GM18508 (cell line): ENCODE measurements around the gene ZNF341.

Experiments used
- ATAC-seq: cut with Tn5 transposase; IDR thresholded peaks from one replicate; pipeline ENCODE4 v1.9.1; 2021; ENCODE audit warnings: moderate number of reproducible peaks; ENCODE audit not compliant: insufficient read depth, unreplicated experiment

ZNF341 gene

DNA sequence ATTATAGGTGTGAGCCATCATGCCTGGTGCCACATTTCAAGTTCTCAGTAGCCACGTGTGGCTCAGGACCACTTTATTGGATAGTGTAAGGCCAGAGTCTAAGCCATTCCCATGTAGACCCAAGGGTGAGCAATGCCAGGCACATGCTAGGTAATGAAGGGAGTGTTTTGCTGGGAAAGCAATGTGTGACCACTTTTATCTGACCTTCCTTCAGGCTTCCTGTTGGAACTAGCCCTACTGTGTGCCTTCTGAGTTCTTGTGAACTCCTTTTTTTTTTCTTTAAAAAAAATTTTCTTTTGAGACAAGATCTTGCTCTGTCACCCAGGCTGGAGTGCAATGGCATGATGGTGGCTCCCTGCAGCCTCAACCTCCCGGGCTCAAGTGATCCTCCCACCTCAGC is 33.3 kb downstream of the ZNF341 start:
- ATAC-seq, result no peak

DNA sequence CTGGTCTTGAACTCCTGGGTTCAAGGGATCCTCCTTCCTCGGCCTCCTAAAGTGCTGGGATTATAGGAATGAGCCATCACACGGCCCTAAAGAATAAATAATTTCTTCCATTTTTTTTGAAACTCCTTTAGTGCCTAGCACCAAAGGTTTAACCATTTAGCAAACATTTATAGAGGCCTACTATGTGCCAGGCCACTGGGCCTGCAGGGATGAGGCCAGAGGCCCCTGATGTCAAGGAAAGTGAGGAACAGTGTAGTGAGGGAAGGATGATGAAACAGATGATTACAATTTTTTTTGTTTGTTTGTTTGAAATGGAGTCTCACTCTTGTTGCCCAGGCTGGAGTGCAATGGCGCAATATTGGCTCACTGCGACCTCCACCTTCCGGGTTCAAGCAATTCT is 33.8 kb downstream of the ZNF341 start:
- ATAC-seq, result no peak

DNA sequence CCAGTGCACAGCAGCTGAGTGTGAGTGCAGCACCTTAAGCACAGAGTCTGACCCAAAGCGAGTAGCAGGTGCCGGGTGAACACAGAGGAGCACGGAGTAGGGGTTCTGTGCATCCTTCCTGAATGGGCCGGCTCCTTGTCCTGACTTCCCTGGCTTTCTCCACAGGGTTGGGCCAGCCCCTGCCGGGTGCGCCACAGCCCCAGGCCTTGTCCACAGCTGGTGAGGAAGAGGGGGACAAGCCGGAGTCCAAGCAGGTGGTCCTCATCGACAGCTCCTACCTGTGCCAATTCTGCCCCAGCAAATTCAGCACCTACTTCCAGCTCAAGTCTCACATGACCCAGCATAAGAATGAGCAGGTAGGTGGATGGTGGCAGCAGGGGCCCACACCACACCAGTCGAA is 34.9 kb downstream of the ZNF341 start:
- ATAC-seq, result no peak

DNA sequence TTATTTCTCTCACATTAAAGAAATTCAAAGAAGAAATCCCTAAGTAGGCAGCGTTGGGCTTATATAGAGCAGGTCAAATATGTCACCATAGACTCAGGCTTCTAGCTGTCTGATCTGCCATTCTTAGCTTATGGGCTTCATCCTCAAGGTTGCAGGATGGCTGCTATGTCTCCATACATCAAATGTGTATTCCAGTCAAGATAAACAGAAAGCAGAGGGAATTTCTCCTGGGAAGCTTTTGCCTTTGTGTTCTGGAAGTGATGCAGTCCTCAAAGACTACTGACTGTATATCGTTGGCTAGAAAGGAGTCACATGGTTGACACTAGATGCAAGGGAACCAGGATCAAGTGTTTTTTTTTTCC is 36.0 kb downstream of the ZNF341 start:
- no peak for ATAC-seq

DNA sequence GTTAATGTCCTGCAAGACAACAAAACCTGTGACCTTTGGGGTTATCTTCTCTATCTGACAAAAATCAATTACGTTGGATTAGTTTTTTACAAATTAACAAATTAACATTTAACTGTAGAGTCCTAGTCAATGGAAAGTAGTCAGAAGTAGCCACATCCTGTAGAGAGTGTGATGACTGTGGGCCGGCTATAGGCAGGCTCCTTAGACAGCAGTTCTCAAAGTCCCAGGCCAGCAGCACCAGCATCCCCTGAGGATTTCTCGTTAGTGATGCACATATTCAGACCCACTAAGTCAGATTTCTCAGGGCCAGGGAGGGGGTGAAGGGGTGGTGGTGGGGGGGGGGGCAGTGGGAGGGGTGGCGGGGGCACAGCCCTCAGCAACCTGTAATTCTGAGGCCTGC is 37.2 kb downstream of the ZNF341 start:
- no peak for ATAC-seq

DNA sequence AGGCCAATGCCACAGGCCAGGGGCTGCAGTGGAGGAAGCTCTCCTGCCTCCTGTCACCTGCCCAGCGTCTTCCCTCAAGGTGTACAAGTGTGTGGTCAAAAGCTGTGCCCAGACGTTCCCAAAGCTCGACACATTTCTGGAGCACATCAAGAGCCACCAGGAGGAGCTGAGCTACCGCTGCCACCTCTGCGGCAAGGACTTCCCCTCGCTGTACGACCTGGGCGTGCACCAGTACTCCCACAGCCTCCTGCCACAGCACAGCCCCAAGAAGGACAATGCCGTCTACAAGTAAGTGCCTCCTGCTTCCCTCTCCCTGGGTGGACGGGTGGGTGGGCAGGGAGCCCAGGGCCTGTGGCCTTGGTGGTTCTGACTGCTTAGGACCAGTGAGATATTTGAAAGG is 38.2 kb downstream of the ZNF341 start:
- no peak for ATAC-seq

DNA sequence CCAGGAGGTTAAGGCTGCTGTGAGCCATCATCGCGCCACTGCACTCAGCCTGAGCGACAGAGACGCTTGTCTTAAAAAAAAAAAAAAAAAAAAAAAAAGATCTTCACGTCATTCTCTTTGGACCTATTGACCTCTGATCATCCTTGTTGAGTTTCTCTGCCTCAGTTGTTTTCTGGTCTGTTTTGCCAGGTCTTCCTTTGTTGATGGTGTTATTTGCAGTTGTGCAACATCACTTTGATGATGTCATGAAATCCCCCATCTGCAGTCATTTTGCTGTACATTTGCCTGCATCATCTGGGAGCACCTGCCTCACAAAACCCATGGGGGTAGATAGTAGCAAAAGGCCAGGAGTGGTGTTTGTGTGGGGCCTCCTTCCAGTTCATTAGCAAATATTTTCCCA is 40.1 kb downstream of the ZNF341 start:
- no peak for ATAC-seq

DNA sequence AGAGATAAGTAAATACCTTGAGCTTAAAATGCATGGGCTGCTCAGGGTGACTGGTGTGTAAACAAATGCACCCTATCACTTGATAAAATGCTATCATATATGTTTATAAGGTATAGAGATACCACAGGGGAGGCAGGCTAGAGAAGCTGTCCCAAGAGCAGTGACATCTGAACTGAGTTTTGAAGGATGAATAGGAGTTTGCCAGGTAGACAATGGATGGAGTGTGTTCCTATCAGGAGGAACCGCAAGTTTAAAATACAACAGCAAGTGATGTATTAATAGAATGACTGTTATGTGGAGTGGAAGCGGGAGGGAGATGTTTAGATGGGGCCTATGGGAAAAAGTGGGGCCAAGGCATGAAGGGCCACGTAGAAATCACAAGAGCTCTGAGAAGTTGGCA is 40.6 kb downstream of the ZNF341 start:
- no peak for ATAC-seq

DNA sequence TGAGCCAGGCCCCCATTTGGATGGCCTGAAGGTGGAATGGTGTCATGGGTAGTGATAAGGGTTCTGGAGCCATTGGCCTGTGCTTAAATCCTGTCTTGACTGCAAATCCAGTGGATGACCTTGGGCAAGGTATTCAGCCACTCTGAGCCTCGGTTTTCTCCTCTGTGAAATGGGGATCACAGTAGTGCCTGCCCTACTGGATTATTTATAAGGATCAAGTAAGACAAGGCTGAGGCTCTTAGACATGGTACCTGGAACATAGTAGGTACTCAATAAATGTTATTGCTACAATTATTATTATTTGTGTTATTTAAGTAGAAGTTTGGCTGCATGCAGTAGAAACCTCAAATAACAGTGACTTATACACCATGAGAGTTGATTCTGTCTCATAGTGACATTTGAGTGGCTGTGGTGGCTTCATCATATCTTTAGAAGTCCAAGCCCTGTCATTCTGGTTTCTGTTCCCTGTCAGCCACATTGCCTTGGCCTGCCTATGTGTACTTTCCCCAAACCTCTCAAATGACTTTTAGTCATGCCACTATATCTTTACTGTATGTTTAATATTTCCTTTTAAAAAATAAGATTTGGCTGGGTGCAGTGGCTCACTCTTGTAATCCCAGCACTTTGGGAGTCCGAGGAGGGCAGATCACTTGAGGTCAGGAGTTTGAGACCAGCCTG is 41.8 kb downstream of the ZNF341 start:
- no peak for ATAC-seq

DNA sequence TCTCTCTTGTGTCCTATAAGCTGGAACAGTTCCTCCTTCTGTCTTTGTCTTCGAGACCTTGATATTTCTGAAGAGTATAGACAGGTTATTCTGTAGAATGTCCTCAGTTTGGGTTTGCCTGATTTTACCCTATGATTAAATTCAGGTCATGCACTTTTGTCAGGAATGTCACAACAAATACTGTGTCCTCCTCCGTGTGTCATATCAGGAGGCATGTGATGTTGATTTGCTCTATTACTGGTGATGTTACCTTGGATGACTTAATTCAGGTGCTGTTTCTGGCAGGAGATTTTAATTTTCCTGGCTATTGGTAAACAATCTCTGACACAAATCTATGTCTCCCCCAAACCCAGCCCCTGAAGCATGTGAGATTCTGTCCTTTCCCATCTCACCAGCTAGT is 46.0 kb downstream of the ZNF341 start:
- no peak for ATAC-seq

DNA sequence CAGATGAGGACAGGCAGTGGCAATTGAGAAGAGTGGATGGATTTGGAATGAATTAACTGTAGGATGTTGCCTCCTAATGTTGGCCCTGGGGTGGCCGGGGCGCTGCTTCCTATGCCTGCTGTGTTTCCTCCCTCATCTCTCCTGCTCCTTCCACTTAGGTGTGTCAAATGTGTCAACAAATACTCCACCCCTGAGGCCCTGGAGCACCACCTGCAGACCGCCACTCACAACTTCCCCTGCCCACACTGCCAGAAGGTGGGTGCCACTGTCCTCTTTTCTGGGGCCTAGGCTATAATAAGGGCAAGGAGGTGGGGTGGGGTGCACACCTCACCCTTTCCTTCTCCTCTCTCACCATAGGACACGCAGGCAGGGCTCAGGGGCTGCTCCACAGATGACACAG is 49.3 kb downstream of the ZNF341 start:
- no peak for ATAC-seq

DNA sequence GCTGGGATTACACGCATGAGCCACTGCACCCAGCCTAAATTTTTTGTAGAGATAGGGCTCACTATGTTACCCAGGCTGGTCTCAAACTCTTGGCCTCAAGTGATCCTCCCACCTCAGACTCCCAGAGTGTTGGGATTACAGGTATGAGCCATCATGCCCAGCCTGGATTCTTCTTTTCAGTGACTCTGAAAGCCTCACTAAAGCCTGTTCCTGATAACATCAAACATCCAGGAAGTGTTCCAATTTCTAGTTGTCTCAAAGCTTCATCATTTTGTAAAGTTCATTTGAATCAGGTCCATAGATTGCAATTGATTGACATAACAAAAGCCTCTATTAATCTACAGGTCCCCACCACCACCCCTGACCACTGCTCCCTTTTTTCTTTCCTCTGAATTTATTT is 50.1 kb downstream of the ZNF341 start:
- ATAC-seq, result no peak

DNA sequence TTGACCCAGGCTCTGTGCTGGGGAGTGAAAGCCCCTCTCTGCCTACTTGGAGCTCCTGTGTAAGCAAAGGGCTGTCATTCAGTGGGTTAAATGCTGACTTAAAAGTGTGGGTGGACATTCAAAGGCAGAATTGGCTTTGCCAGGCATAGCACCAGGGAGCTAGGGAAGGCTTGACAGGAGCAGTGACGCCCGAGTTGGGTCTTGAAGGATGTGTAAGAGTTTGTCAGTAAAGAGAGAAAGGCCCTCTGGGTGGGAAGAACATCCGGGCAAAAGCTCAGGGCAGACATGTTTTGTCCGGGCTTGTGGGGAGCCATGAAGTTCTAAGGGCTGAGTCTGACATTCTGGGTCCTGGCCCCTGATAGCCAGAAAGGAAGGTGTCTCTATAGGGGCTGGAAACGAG is 51.5 kb downstream of the ZNF341 start:
- ATAC-seq, result no peak

DNA sequence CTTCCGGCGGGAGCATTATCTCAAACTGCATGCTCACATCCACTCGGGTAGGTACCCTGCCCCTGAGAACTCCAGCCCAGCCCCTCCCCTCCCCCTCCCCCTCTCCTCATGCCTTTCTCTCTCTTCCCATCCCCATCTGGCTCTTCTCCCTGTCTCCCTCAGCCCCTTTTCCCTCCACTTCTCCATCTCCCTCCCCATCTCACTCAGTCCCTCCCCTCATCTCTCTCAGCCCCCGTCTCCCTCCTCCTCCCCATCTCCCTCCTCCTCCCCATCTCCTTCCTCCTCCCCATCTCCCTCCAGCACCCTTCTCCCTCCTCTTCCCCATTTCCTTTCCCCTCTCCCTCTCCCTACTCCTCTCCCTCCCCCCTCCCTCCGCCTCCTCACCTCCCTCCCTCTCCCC is 52.0 kb downstream of the ZNF341 start:
- no peak for ATAC-seq

DNA sequence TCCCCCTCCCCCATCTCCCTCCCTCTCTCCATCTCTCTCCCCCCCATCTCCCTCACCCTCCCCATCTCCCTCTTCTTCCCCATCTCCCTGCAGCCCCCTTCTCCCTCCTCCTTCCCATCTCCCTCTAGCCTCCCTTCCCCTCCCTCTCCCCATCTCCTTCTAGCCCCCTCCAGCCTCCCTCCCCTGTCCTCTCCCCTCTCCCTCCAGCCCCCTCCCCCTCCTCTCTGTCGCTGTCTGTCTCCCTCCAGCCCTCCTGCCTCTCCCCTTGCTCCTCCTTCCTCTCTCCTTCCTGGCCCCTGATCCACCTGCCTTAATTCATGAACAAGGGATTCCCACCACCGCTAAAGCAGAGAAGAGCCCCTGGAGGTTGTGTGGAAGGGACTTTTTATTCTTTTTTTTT is 52.4 kb downstream of the ZNF341 start:
- ATAC-seq, result no peak

DNA sequence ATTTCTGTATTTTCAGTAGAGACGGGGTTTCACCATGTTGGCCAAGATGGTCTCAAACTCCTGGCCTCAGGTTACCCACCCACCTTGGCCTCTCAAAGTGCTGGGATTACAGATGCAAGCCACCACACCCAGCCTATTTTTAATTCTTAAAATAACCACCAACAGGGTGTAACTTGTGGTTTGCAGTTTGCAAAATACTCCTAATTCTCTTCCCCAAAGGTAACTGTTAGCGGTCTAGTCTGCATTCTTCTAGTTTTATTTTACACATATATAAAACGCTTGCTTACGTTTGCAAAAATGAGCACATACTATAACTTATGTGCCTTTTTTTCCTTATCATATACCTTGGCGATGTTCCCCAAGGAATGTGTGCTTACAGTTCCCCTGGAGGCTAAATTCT is 53.7 kb downstream of the ZNF341 start:
- no peak for ATAC-seq

DNA sequence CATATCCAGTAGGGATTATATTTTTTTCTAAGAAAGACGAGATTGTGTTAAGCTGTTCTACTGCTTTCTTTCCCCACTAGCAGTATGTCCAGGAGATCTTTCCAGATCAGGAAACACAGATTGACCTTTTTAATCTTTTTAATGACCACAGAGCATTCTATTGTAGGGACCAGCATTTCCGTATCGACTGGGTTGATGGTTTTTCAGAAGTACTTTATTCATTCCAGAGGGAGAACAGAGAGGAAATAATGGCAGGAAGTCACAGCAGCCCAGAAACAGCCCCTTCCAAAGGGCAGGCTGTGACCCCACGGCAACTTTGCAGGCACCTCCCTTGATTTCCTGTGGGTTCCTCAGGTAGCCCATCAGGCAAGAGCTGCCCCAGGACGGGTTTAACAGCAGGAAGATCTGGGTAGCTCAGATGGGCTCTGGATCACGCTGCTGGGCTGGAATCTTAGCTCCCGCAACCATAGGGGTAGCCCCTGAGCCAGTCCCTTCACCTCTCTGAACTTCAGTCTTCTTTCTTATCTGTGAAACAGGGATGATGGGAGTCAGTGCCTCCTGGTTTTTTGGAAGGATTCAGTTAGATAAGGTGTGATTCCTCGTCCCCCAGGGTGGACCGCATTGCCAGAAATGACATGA is 55.6 kb downstream of the ZNF341 start:
- ATAC-seq, result no peak

DNA sequence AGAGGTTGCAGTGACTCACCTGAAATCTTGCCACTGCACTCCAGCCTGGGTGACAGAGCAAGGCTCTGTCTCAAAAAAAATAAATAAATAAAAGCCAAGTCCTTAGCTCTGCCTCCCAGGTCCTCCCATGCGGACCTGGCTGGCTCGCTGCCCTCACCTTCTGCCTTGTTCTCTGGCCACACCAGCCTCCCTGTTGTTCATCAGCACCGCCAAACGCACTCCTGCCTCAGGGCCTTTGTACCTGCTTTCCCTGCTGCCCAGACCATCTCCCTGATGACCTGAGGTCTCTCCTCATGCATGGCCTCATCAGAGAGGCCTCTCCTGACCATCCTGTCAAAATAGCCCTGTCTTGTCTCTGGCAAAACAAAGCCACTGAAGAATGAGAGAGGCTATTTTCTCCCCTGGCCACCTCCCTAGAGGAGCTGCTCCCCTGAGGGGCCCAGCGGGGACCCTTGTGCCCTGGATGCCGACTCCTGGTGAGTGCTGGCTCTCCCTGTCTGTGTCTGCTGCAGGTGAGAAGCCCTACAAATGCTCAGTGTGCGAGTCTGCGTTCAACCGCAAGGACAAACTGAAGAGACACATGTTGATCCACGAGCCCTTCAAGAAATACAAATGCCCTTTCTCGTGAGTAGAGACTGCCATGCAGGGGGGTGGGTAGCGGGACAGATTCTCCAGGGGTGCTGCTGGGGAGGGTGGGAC is 56.7 kb downstream of the ZNF341 start:
- ATAC-seq, result no peak

DNA sequence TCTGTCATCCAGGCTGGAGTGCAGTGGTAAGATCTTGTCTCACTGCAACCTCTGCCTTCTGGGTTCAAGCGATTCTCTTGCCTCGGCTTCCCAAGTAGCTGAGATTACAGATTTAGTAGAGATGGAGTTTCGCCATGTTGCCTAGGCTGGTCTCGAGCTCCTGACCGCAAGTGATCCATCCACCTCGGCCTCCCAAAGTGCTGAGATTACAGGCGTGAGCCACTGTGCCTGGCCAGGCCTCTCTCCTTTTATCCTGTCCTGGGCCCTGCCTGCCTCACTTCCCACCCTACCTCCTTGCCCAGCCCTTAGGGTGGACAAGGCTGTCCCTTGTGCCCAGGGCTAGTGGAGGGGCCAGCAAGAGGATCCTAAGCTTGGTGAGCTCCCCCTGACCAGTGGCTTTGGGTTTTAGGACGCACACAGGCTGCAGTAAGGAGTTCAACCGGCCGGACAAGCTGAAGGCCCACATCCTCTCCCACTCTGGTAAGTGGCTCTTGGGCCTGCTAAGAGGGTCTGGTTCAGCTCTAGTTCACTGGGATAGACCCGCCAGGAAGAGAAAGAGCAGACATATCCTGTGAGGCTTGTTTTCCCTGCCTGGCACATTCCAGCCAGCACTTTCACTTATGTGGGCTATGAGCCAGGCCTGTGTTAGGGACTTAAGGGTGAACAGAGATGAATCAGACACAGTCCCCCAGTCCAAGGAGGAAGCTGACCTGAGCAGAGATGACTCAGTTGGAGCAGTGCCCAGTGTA is 57.5 kb downstream of the ZNF341 start:
- no peak for ATAC-seq

DNA sequence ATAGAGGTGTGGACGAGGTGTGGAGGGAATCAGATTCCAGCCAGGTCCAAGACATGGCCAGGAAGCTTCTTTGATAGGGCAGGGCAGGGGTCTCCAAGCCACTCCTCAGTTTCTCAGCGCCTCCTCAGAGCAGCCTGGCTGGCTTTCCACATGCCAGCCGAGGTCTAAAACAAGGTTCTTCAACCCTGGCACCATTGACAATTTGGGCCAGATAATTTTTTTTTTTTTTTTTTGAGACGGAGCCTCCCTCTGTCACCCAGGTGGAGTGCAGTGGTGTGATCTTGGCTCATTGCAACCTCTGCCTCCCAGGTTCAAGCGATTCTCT is 58.0 kb downstream of the ZNF341 start:
- no peak for ATAC-seq

DNA sequence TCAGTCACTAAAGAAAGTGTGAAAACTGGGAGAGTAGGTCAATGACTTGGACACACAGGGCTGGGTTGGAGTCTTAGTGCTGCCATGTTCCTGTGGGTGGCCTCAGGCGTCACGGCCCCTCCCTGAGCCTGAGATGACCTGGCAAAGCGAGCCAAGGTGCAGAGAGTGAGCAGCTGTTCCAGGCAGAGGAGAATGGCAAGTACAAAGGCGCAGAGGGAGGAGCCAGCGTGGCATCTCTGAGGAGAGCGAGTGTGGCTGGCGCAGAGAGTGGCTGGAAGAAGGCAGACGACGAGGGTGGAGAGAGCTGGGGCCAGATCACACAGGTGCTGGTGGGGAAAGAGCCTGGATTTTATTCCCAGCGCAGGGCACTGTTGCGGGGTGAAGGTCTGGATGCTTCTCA is 58.8 kb downstream of the ZNF341 start:
- no peak for ATAC-seq
